ENCODE data around the gene GGPS1. TPM values are rescaled to one million over a fixed set of nuclear protein-coding genes. Genes with fewer than 3 reads are reported as not detected.

GGPS1 gene
- 19.5 and 23.9 TPM in 2 replicates for total RNA-seq

DNA sequence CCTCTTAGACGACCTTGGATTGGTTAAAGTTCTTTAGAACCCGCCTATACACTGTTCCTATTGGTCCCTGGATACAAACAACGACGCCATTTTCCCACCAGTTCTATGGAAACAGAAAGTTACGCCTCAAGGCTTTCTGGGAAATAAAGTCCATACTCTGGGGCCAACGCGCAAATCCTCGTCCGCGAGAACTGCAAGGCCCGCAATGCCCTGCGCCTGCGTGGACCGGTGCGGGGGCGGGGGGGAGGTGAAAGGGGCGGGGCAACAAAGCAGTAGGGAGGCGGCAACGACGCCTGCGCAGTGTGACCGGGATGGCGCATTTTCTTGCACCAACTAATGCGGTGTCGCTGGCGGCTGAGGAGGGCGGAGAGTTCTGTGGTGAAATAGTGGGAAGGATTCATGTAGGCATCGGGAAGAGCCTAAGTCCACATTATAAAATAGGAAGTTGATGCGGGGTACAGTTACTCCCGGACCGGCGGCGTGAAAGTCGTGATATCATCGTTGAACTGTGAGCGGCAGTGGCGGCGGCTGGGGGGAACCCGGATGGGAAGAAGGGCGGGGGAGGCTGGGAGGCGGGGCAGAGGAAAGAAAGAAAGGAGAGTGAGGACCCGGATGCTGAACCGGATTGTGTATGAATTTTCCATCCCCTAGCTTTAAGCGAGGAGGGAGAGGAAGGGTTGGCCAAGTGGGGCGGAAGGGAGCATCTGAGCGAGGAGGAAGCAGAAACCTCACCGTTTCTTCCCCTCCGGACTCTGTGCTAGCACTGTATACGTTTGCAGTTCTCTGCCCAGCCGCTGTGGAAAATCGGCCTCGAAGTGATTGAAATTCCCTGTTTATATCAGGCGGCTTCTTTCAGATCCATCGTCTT is at the start of gene GGPS1:
TSS of gene GGPS1 (plus strand) at position 300 of the 868 bp plus-strand sequence. CDS start 6,695 bp downstream, outside the sequence.

DNA sequence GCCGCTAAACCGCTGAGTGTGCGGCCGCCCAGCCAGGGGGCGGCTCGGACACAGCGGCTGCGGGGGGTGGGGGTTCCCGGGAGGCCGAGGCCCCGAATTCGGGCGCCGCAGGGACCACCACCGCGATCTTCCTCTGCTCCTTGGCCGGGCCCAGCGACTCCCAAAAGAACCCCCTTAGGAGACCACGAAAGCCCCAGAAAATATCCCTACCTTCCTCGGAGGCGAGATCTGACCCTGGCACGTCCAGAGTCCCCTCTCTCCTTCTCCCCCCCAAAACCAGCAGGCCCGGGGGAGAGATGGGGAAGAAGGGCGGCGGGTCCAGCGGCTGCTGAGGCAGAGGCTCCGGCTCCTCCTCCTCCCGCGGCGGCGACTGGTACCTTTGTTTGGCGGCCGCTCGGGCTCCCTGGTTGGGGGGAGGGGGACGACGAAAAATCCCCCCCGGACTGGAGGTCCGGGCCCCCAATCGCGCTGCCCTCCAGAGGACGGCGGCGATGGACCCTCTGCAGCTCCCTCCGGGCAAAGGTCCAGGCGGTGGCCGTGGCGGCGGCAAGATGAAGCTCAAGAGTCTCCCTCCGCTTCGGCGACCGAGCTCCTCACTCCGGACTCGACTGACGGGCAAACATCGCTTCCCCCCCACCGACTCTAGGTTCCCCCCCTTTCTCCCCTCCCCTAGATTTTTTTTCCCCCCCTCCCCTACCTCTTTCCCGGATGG is 655 bp upstream of the GGPS1 start, which contains the start of gene ARID4B:
TSS of gene ARID4B (minus strand) at position 621 of the 712 bp plus-strand sequence. CDS start 1,260 bp downstream, outside the sequence.

DNA sequence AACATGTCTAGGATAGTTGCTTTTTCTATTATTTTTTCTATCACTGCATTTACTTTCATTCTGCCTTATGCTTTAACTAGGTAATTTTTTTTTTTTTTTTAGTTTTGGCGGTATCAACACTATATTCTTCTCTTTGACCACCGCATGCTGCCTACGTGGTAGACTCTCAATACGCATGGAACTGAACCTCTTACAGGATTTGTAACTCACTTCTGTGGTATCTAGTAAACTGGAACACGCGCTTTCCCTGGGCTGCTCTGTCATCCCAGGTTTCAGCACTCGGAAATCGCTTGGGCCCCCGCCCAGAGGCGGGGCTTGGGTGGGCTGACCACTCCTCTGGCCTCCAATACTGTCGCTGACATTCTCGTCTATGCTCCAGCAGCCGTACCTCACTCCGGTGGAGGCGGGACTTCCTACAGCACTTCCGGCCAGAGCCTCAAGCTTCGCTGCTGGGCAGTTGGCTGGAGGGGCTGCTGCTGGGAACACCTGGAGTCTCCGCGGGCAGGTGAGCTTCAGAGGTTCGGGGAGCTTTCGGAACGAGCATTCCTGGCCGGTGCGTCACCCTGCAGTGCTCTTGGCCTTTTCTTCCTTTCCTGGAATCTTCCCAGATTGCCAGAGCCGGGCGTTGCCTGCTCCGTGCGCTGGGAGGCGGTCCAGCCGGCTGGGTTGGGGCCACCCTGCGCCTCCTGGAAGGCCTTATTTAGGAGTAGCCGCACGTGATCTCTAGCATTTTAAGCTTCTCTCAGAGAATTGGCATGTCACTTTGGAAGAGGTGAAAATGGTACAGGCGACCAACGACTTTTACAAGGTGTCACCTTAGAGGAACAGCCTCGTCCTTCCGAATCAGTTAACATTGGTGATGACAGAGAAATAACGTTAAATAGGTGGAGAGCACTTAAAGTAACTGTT is 38.9 kb downstream of the GGPS1 start, which contains the start of gene TBCE:
TSS of gene TBCE (plus strand) at position 428 of the 909 bp plus-strand sequence. CDS start 12,623 bp downstream, outside the sequence.

Other genes starting within 250 kb of the GGPS1 start
- gene TOMM20, start 199.7 kb upstream of the GGPS1 start, total RNA-seq = 78.2 and 89.9 TPM in 2 replicates
- gene RBM34, start 167.3 kb upstream of the GGPS1 start, total RNA-seq = 68.0 and 69.4 TPM in 2 replicates
- 38.7 and 41.8 TPM in 2 replicates for gene ARID4B, start 391 bp upstream of the GGPS1 start, total RNA-seq
- gene TBCE, start 38.9 kb downstream of the GGPS1 start, total RNA-seq = 19.5 and 21.5 TPM in 2 replicates
- gene B3GALNT2, start 175.9 kb downstream of the GGPS1 start, total RNA-seq = 55.8 and 60.1 TPM in 2 replicates

Data from smooth muscle cell of bladder (primary cell).